ENCODE results near the gene COA5. TPM values are rescaled to one million over a fixed set of nuclear protein-coding genes. Genes with fewer than 3 reads are reported as not detected.
"Not testable (repeated sequence)": the region's sequence is repeated elsewhere in the genome, so short reads cannot be mapped to it uniquely, and the experiment has no call there.

Gene COA5
- total and polyA plus RNA-seq, 7 experiments from 2014 or later = 23.8 to 55.2 (median 29.2) TPM

- CTCF ChIA-PET = no interaction called here
- H3K4me3 Mint-ChIP-seq = no peak overlapping the region
Measured at GRCh38 chr2:98604547-98604946, 3.8 kb downstream of the COA5 start.

GRCh38 chr2:98601532-98602132 is 6.7 kb downstream of the COA5 start:
- Histone ChIP-seq H3K4me1 (ENCODE audit: control insufficient read depth in 2 of 2, insufficient read depth in 2 of 2, low read length in 2 of 2) (peaks cover 7 to 18% of the 10 kb centered on the region in 2 donors), H3K4me3 (ENCODE audit: low read length) (no peak overlapping the region), H3K27me3 (ENCODE audit: control insufficient read depth in 2 of 2, insufficient read depth in 2 of 2, low read length in 2 of 2) (no peaks in the 10 kb centered on the region), H3K27ac (ENCODE audit: low read depth, low read length) (peak overlapping the region; percentile 6), H3K36me3 (ENCODE audit: control insufficient read depth in 2 of 3, insufficient read depth in 3 of 3, low read length in 3 of 3) (peaks cover 0 to 39% (median 9%) of the 10 kb centered on the region in 3 experiments), H3K9me3 (ENCODE audit: control insufficient read depth in 2 of 3, low read length in 3 of 3) (no peaks in the 10 kb centered on the region)
- ChIA-PET POLR2A (interaction anchor here (0.6 to 0.7 kb wide), 3 partner anchors 52 to 479 kb away, joined by 3 to 4 read pairs (median 4); no protein-coding TSS in a partner anchor), CTCF (interaction anchor here (0.7 kb wide), 2 partner anchors 31 to 32 kb away, joined by 3 to 5 read pairs; no protein-coding TSS in a partner anchor)
- Mint-ChIP-seq H3K36me3 (peaks cover under 1 to 28% (median 11%) of the 10 kb centered on the region in 5 donors), H3K27ac (peak overlapping the region in 7 of 9 donors; percentile 11 to 77 (median 41)), H3K4me1 (peaks cover 16 to 41% (median 37%) of the 10 kb centered on the region in 7 donors), H3K4me3 (no peak overlapping the region), H3K9me3 (no peaks in the 10 kb centered on the region), H3K27me3 (no peaks in the 10 kb centered on the region)
- DNase-seq = no peak
- intact Hi-C loops (cut with micrococcal nuclease) = loop anchor here (1.0 to 10.0 kb wide), 5 partner anchors 157 to 553 kb away; partner anchors contain the start of genes C2orf15 (in 1 of the 2), INPP4A (in 1 of the 2), LIPT1 (in 1 of the 2) and TSGA10 (in 1 of the 2)
- peak; percentile 72 for ATAC-seq

More at GRCh38 chr2:98604547-98604946, 3.8 kb downstream of the COA5 start:
- Histone ChIP-seq H3K27ac (ENCODE audit: low read depth, low read length) (peak overlapping the region; percentile 18), H3K9me3 (ENCODE audit: control insufficient read depth in 2 of 3, low read length in 3 of 3) (no peaks in the 10 kb centered on the region), H3K4me1 (ENCODE audit: control insufficient read depth in 2 of 2, insufficient read depth in 2 of 2, low read length in 2 of 2) (peaks cover 24 to 34% of the 10 kb centered on the region in 2 donors), H3K36me3 (ENCODE audit: control insufficient read depth in 2 of 3, insufficient read depth in 3 of 3, low read length in 3 of 3) (peaks cover 0 to 40% (median 9%) of the 10 kb centered on the region in 3 experiments), H3K4me3 (ENCODE audit: low read length) (no peak overlapping the region), H3K27me3 (ENCODE audit: control insufficient read depth in 2 of 2, insufficient read depth in 2 of 2, low read length in 2 of 2) (no peaks in the 10 kb centered on the region)
- DNase-seq (no peak), ATAC-seq (no peak)
- POLR2A ChIA-PET = interaction anchor here (1.3 kb wide), 1 partner anchor 108 kb away, joined by 4 read pairs; no protein-coding TSS in a partner anchor
- Mint-ChIP-seq H3K27ac (peak overlapping the region in 8 of 9 donors; percentile 70 to 97 (median 92)), H3K9me3 (peaks cover 0 to 5% (median 0%) of the 10 kb centered on the region in 11 donors), H3K27me3 (no peaks in the 10 kb centered on the region), H3K4me1 (peaks cover 26 to 52% (median 40%) of the 10 kb centered on the region in 7 donors), H3K36me3 (peaks cover 0 to 15% (median 6%) of the 10 kb centered on the region in 5 donors)
- intact Hi-C loops (cut with micrococcal nuclease) = loop anchor here (10.0 kb wide), 4 partner anchors 160 to 550 kb away; partner anchors contain the start of genes C2orf15 (in 1 of the 2), INPP4A (in 1 of the 2), LIPT1 (in 1 of the 2) and TSGA10 (in 1 of the 2)

GRCh38 chr2:98598781-98599428 is 9.4 kb downstream of the COA5 start:
- Mint-ChIP-seq H3K36me3 (peaks cover 4 to 44% (median 17%) of the 10 kb centered on the region in 5 donors), H3K27ac (peak overlapping the region in 8 of 9 donors; percentile 0 to 85 (median 34)), H3K27me3 (no peaks in the 10 kb centered on the region), H3K9me3 (peaks cover 0 to 4% (median 2%) of the 10 kb centered on the region in 11 donors), H3K4me1 (peaks cover 4 to 22% (median 15%) of the 10 kb centered on the region in 7 donors), H3K4me3 (no peak overlapping the region)
- Histone ChIP-seq H3K27me3 (ENCODE audit: control insufficient read depth in 2 of 2, insufficient read depth in 2 of 2, low read length in 2 of 2) (no peaks in the 10 kb centered on the region), H3K36me3 (ENCODE audit: control insufficient read depth in 2 of 3, insufficient read depth in 3 of 3, low read length in 3 of 3) (peaks cover 0 to 42% (median 9%) of the 10 kb centered on the region in 3 experiments), H3K4me3 (ENCODE audit: low read length) (no peak overlapping the region), H3K9me3 (ENCODE audit: control insufficient read depth in 2 of 3, low read length in 3 of 3) (peaks cover 0 to 4% (median 0%) of the 10 kb centered on the region in 3 experiments), H3K4me1 (ENCODE audit: control insufficient read depth in 2 of 2, insufficient read depth in 2 of 2, low read length in 2 of 2) (no peaks in the 10 kb centered on the region), H3K27ac (ENCODE audit: low read depth, low read length) (no peak overlapping the region)
- ATAC-seq (no peak), DNase-seq (no peak)
- intact Hi-C loops (cut with micrococcal nuclease) = no loop called here
- ChIA-PET POLR2A (no interaction called here), CTCF (no interaction called here)

- Mint-ChIP-seq H3K36me3 (peaks cover 21 to 65% (median 47%) of the 10 kb centered on the region in 5 donors), H3K4me1 (peaks cover 5 to 36% (median 19%) of the 10 kb centered on the region in 7 donors), H3K9me3 (peaks cover 0 to 14% (median 6%) of the 10 kb centered on the region in 11 donors), H3K27ac (peak overlapping the region in 1 of 9 donors; percentile 38)
- ATAC-seq; H3K27me3 ChIP-seq (ENCODE audit: control insufficient read depth in 2 of 2, insufficient read depth in 2 of 2, low read length in 2 of 2); intact Hi-C loops (cut with micrococcal nuclease); H3K4me1 ChIP-seq (ENCODE audit: control insufficient read depth in 2 of 2, insufficient read depth in 2 of 2, low read length in 2 of 2); H3K27ac ChIP-seq (ENCODE audit: low read depth, low read length); CTCF ChIA-PET; POLR2A ChIA-PET; DNase-seq; H3K4me3 Mint-ChIP-seq; H3K4me3 ChIP-seq (ENCODE audit: low read length); H3K27me3 Mint-ChIP-seq: not testable (repeated sequence)
- Histone ChIP-seq H3K9me3 (ENCODE audit: control insufficient read depth in 2 of 3, low read length in 3 of 3) (peaks cover 0 to 10% (median 0%) of the 10 kb centered on the region in 3 experiments), H3K36me3 (ENCODE audit: control insufficient read depth in 2 of 3, insufficient read depth in 3 of 3, low read length in 3 of 3) (peaks cover 5 to 50% (median 18%) of the 10 kb centered on the region in 3 experiments)
Measured at GRCh38 chr2:98594665-98595064, 13.6 kb downstream of the COA5 start.

- no peak for DNase-seq
- POLR2A ChIA-PET = no interaction called here
Measured at GRCh38 chr2:98592565-98592964, 15.7 kb downstream of the COA5 start.

GRCh38 chr2:98589489-98589888 is 18.8 kb downstream of the COA5 start:
- intact Hi-C loops (cut with micrococcal nuclease) = no loop called here
- ATAC-seq (no peak), DNase-seq (no peak)
- Histone ChIP-seq H3K9me3 (ENCODE audit: control insufficient read depth in 2 of 3, low read length in 3 of 3) (peaks cover 0 to 10% (median 0%) of the 10 kb centered on the region in 3 experiments), H3K36me3 (ENCODE audit: control insufficient read depth in 2 of 3, insufficient read depth in 3 of 3, low read length in 3 of 3) (peaks cover 15 to 58% (median 29%) of the 10 kb centered on the region in 3 experiments), H3K4me3 (ENCODE audit: low read length) (no peak overlapping the region), H3K27ac (ENCODE audit: low read depth, low read length) (peak overlapping the region; percentile 1), H3K27me3 (ENCODE audit: control insufficient read depth in 2 of 2, insufficient read depth in 2 of 2, low read length in 2 of 2) (no peaks in the 10 kb centered on the region), H3K4me1 (ENCODE audit: control insufficient read depth in 2 of 2, insufficient read depth in 2 of 2, low read length in 2 of 2) (no peaks in the 10 kb centered on the region)
- CTCF ChIA-PET = no interaction called here
- POLR2A ChIA-PET = interaction anchor here (2.1 kb wide), 1 partner anchor 17 kb away, joined by 6 read pairs; no protein-coding TSS in a partner anchor
- Mint-ChIP-seq H3K4me1 (peaks cover 4 to 39% (median 23%) of the 10 kb centered on the region in 7 donors), H3K4me3 (no peak overlapping the region), H3K9me3 (peaks cover 0 to 14% (median 6%) of the 10 kb centered on the region in 11 donors), H3K27me3 (no peaks in the 10 kb centered on the region), H3K27ac (peak overlapping the region in 7 of 9 donors; percentile 60 to 90 (median 80)), H3K36me3 (peaks cover 21 to 63% (median 43%) of the 10 kb centered on the region in 5 donors)

More at GRCh38 chr2:98592565-98592964, 15.7 kb downstream of the COA5 start:
- Histone ChIP-seq H3K36me3 (ENCODE audit: control insufficient read depth in 2 of 3, insufficient read depth in 3 of 3, low read length in 3 of 3) (peaks cover 5 to 46% (median 21%) of the 10 kb centered on the region in 3 experiments), H3K9me3 (ENCODE audit: control insufficient read depth in 2 of 3, low read length in 3 of 3) (peaks cover 0 to 10% (median 0%) of the 10 kb centered on the region in 3 experiments), H3K27me3 (ENCODE audit: control insufficient read depth in 2 of 2, insufficient read depth in 2 of 2, low read length in 2 of 2) (no peaks in the 10 kb centered on the region), H3K27ac (ENCODE audit: low read depth, low read length) (no peak overlapping the region), H3K4me3 (ENCODE audit: low read length) (no peak overlapping the region), H3K4me1 (ENCODE audit: control insufficient read depth in 2 of 2, insufficient read depth in 2 of 2, low read length in 2 of 2) (no peaks in the 10 kb centered on the region)
- no peaks in the 10 kb centered on the region for H3K27me3 Mint-ChIP-seq
- no peak for ATAC-seq
- peaks cover 0 to 14% (median 6%) of the 10 kb centered on the region in 11 donors for H3K9me3 Mint-ChIP-seq
- H3K4me1 Mint-ChIP-seq = peaks cover 4 to 44% (median 29%) of the 10 kb centered on the region in 7 donors
- peaks cover 21 to 58% (median 47%) of the 10 kb centered on the region in 5 donors for H3K36me3 Mint-ChIP-seq
- CTCF ChIA-PET = no interaction called here
- H3K27ac Mint-ChIP-seq = peak overlapping the region in 2 of 9 donors; percentile 11 to 40
- H3K4me3 Mint-ChIP-seq = no peak overlapping the region
- intact Hi-C loops (cut with micrococcal nuclease) = no loop called here
